Activated T-helper 1 cell treated with anti-CD3 and anti-CD28 coated beads, Interleukin-12 subunit alpha, Interleukin-12 subunit beta, Interleukin-2, Interleukin-4 antibody, amounts not matched to agents 30 ng/mL and 10 ng/mL and 1 ng/mL, durations not matched to agents 14 hours and 24 hours and 36 hours (primary cell): Measurements from ENCODE around the gene DNAJC22. TPM values are rescaled to one million over a fixed set of nuclear protein-coding genes. Genes with fewer than 3 reads are reported as not detected.
A peak's percentile ranks its signal among the peaks of the same experiment; 100 is the strongest.

Source experiments
- DNase-seq: peaks from one replicate; pipeline ENCODE4 v3.0.0; 2021; ENCODE audit warnings: low spot score
- H3K27ac Mint-ChIP-seq: one replicate; pipeline ENCODE4 v1.8.0; 2021; ENCODE audit warnings: mild to moderate bottlenecking, mixed read lengths
- H3K27me3 Mint-ChIP-seq: one replicate; pipeline ENCODE4 v1.8.0; 2022; ENCODE audit warnings: mild to moderate bottlenecking, moderate library complexity, mixed read lengths; ENCODE audit not compliant: insufficient read depth
- H3K36me3 Mint-ChIP-seq: one replicate; pipeline ENCODE4 v1.8.0; 2021; ENCODE audit warnings: low read depth, mixed read lengths
- H3K4me1 Mint-ChIP-seq: one replicate; pipeline ENCODE4 v1.8.0; 2021; ENCODE audit warnings: low read depth, mixed read lengths
- H3K4me3 Mint-ChIP-seq: one replicate; pipeline ENCODE4 v1.8.0; 2021; ENCODE audit warnings: mild to moderate bottlenecking, moderate library complexity, mixed read lengths
- H3K9me3 Mint-ChIP-seq: one replicate; pipeline ENCODE4 v1.8.0; 2021; ENCODE audit warnings: mixed read lengths
- intact Hi-C: fragments of 100-400 bp; cut with micrococcal nuclease; formaldehyde crosslinking; loops from one replicate; pipeline ENCODE4 v1.15.1; 2024
- total RNA-seq: library from RNA; stranded (reverse); gene quantifications from 2 replicates; pipeline ENCODE4 v1.2.3, GENCODE V29; 2022

DNAJC22 gene
- total RNA-seq, 1 donor from 2014 or later, result 0.16 TPM

DNA sequence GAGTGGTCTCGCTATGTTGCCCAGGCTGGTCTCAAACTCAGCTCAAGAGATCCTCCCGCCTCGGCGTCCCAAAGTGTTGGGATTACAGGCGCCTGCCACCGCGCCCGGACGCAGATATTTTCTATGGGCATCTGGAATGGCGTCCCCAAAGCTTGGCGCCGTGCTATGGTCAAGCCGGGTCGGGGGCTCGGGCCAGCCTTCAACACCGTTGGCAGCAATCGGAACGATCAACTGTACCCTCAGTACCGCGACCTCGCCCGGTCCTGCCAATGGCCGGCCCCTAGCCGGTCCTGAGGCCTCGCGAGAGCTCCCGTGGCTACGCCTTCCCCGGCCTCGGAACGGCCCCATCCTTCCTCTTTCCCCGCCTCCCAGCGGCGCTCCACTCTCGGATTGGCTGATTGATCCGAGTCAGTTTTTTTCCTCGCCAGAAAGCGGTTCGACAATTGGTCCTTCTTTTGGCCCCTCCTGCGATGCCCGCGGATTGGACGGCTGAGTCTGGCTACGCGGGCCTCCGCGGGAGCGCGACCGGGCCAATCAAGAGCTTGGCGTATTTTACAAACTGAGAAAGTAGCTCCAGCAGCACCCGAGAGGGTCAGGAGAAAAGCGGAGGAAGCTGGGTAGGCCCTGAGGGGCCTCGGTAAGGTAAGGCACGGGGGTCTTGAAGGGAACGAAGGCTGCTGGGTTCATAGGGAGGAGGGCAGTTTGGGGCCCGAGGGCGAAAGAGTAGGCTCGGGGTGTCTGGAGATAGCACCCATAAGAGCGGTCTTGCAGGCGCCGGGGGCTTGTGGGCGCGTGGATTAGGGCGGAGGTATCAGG, 23.8 kb upstream of the DNAJC22 start, which contains the start of gene TROAP:
Gene TROAP (plus strand): TSS at position 548 of the 816 bp plus-strand sequence. CDS start 354 bp downstream, outside the sequence.
- H3K36me3 Mint-ChIP-seq, result peaks cover 20% of the 10 kb centered on the region
- peaks cover 28% of the 10 kb centered on the region for H3K4me1 Mint-ChIP-seq
- peak within 1 kb of the TSS; percentile 96 for H3K4me3 Mint-ChIP-seq
- DNase-seq, result peak; percentile 97
- intact Hi-C loops, result loop anchor here (1.0 to 5.0 kb wide), 10 partner anchors 14 to 299 kb away; partner anchors contain the start of genes C1QL4, KMT2D, TUBA1A and TUBA1C
- peak within 1 kb of the TSS; percentile 94 for H3K27ac Mint-ChIP-seq
- peaks cover 4% of the 10 kb centered on the region for H3K27me3 Mint-ChIP-seq
- H3K9me3 Mint-ChIP-seq, result no peaks in the 10 kb centered on the region

DNA sequence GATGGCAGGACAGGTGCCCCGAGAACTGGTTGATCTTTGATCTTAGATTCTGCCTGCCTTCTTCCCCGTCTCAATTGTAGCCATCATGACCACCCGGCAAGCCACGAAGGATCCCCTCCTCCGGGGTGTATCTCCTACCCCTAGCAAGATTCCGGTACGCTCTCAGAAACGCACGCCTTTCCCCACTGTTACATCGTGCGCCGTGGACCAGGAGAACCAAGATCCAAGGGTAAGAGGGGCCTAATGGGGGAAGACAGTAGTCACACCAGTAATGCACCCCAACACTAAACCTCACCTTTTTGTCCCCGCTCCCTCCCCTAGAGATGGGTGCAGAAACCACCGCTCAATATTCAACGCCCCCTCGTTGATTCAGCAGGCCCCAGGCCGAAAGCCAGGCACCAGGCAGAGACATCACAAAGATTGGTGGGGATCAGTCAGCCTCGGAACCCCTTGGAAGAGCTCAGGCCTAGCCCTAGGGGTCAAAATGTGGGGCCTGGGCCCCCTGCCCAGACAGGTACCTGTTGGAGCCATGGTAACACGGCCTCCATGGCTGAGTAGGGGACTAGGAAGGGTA, 23.1 kb upstream of the DNAJC22 start:
- Mint-ChIP-seq H3K27me3 (peaks cover 4% of the 10 kb centered on the region), H3K27ac (peak overlapping the region; percentile 94), H3K4me1 (peaks cover 28% of the 10 kb centered on the region), H3K4me3 (peak overlapping the region; percentile 96), H3K9me3 (no peaks in the 10 kb centered on the region), H3K36me3 (peaks cover 23% of the 10 kb centered on the region)
- intact Hi-C loops, result loop anchor here (1.0 to 5.0 kb wide), 9 partner anchors 14 to 299 kb away; partner anchors contain the start of genes C1QL4, KMT2D, TUBA1A and TUBA1C
- no peak for DNase-seq

DNA sequence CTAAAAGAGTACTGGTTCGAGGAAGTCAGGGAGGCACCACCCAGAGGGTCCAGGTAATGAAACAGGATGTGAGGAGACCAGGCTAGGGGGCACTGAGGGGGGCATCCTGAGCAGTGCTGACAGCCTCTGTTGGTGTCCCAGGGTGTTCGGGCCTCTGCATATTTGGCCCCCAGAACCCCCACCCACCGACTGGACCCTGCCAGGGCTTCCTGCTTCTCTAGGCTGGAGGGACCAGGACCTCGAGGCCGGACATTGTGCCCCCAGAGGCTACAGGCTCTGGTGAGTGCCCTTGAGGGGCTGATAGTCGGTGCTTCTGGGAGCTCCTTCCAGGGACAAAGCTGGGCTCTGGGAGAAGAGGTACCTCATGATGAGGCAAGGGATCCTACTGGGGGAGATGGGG, 21.1 kb upstream of the DNAJC22 start:
- Mint-ChIP-seq H3K4me3 (no peak overlapping the region), H3K27me3 (no peaks in the 10 kb centered on the region), H3K27ac (no peak overlapping the region), H3K9me3 (no peaks in the 10 kb centered on the region), H3K4me1 (peaks cover 28% of the 10 kb centered on the region), H3K36me3 (peaks cover 28% of the 10 kb centered on the region)
- no peak for DNase-seq
- intact Hi-C loops, result no loop called here

DNA sequence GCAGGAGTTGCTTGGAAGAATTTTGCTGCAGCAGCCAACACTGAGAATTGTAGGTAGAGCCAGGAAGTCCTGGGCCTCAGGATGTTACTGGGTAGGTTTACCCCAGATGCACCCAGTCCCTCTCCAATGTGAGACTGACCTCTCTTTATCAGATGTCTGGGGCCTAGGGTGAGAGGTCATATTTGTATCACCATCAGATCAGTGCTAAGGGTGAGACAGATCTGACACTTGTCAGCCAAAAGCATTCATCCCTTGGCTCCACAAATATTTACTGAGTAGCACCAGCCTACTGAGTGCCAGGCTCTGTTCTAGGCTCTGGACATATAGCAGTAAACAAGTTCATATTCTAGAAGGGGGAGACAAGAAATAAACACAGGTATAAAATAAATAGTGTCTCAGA, 19.3 kb upstream of the DNAJC22 start:
- H3K4me3 Mint-ChIP-seq, result no peak overlapping the region
- H3K4me1 Mint-ChIP-seq, result peaks cover 18% of the 10 kb centered on the region
- intact Hi-C loops, result no loop called here
- H3K9me3 Mint-ChIP-seq, result no peaks in the 10 kb centered on the region
- peaks cover 3% of the 10 kb centered on the region for H3K27me3 Mint-ChIP-seq
- peaks cover 45% of the 10 kb centered on the region for H3K36me3 Mint-ChIP-seq
- no peak overlapping the region for H3K27ac Mint-ChIP-seq
- no peak for DNase-seq

DNA sequence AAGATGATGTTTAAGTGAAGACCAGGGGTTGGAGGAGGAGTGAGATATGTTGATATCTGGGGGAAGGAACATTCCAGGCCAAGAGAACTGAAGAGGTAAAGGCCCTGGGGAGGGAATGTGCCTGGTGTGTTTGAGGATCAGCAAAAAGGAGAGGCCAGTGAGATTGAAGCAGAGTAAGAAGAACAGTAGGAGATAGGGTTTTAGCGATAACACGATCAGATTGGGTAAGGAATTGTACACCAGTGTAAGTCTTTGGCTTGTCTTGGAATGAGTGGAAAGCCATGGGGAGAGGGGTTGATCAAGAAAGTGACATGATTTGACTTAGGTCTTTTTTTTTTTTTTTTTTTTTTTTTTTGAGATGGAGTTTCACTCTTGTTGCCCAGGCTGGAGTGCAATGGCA, 18.8 kb upstream of the DNAJC22 start:
- intact Hi-C loops, result no loop called here
- Mint-ChIP-seq H3K36me3 (peaks cover 45% of the 10 kb centered on the region), H3K27ac (no peak overlapping the region), H3K9me3 (no peaks in the 10 kb centered on the region), H3K4me3 (no peak overlapping the region), H3K4me1 (peaks cover 19% of the 10 kb centered on the region), H3K27me3 (peaks cover 7% of the 10 kb centered on the region)
- no peak for DNase-seq

GRCh38 chr12:49328816-49329215, 17.9 kb upstream of the DNAJC22 start:
- no peaks in the 10 kb centered on the region for H3K9me3 Mint-ChIP-seq
- peaks cover 11% of the 10 kb centered on the region for H3K27me3 Mint-ChIP-seq
- peaks cover 43% of the 10 kb centered on the region for H3K36me3 Mint-ChIP-seq
- intact Hi-C loops, result no loop called here
- no peak for DNase-seq
- H3K4me1 Mint-ChIP-seq, result peaks cover 13% of the 10 kb centered on the region
- H3K4me3 Mint-ChIP-seq, result no peak overlapping the region
- no peak overlapping the region for H3K27ac Mint-ChIP-seq

DNA sequence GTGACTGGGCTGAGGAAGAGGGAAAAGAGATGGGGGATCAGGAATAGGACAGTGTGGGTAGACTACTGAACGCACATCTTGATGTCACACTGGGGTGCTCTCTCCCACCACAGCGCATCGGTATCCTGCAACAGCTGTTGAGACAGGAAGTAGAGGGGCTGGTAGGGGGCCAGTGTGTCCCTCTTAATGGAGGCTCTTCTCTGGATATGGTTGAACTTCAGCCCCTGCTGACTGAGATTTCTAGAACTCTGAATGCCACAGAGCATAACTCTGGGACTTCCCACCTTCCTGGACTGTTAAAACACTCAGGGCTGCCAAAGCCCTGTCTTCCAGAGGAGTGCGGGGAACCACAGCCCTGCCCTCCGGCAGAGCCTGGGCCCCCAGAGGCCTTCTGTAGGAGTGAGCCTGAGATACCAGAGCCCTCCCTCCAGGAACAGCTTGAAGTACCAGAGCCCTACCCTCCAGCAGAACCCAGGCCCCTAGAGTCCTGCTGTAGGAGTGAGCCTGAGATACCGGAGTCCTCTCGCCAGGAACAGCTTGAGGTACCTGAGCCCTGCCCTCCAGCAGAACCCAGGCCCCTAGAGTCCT, 16.6 kb upstream of the DNAJC22 start:
- peaks cover 22% of the 10 kb centered on the region for H3K27me3 Mint-ChIP-seq
- H3K4me3 Mint-ChIP-seq, result no peak overlapping the region
- H3K4me1 Mint-ChIP-seq, result peaks cover 7% of the 10 kb centered on the region
- peaks cover 39% of the 10 kb centered on the region for H3K36me3 Mint-ChIP-seq
- no peaks in the 10 kb centered on the region for H3K9me3 Mint-ChIP-seq
- no peak for DNase-seq
- H3K27ac Mint-ChIP-seq, result no peak overlapping the region
- intact Hi-C loops, result no loop called here

DNA sequence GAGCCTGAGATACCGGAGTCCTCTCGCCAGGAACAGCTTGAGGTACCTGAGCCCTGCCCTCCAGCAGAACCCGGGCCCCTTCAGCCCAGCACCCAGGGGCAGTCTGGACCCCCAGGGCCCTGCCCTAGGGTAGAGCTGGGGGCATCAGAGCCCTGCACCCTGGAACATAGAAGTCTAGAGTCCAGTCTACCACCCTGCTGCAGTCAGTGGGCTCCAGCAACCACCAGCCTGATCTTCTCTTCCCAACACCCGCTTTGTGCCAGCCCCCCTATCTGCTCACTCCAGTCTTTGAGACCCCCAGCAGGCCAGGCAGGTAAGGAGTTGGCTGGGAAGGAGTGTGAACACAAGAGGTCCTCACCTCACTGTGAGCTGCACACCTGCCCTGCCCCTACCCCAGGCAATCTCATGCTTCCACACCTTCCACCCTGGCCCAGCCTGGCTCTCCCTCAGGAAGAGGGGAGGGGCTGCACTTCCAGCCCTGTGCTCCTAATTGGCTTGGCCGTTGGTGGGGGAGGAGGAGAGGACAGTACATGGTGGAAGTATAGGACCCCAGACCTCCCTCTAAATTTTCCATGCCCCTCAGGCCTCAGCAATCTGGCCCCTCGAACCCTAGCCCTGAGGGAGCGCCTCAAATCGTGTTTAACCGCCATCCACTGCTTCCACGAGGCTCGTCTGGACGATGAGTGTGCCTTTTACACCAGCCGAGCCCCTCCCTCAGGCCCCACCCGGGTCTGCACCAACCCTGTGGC, 15.9 kb upstream of the DNAJC22 start:
- peaks cover 28% of the 10 kb centered on the region for H3K27me3 Mint-ChIP-seq
- no peak for DNase-seq
- no peak overlapping the region for H3K27ac Mint-ChIP-seq
- peaks cover 35% of the 10 kb centered on the region for H3K36me3 Mint-ChIP-seq
- intact Hi-C loops, result no loop called here
- no peak overlapping the region for H3K4me3 Mint-ChIP-seq
- H3K9me3 Mint-ChIP-seq, result no peaks in the 10 kb centered on the region
- H3K4me1 Mint-ChIP-seq, result peaks cover 7% of the 10 kb centered on the region

- no peak for DNase-seq
- peaks cover 30% of the 10 kb centered on the region for H3K27me3 Mint-ChIP-seq
- peaks cover 7% of the 10 kb centered on the region for H3K4me1 Mint-ChIP-seq
- H3K4me3 Mint-ChIP-seq, result no peak overlapping the region
- H3K27ac Mint-ChIP-seq, result no peak overlapping the region
- H3K36me3 Mint-ChIP-seq, result peaks cover 33% of the 10 kb centered on the region
- intact Hi-C loops, result loop anchor here (2.0 kb wide), 1 partner anchor 15 kb away; the partner anchor contains the start of gene DNAJC22
- H3K9me3 Mint-ChIP-seq, result no peaks in the 10 kb centered on the region
Measured at GRCh38 chr12:49331380-49332222, 15.1 kb upstream of the DNAJC22 start.

- DNase-seq, result no peak
- H3K36me3 Mint-ChIP-seq, result peaks cover 29% of the 10 kb centered on the region
- H3K4me3 Mint-ChIP-seq, result no peak overlapping the region
- H3K9me3 Mint-ChIP-seq, result no peaks in the 10 kb centered on the region
- H3K27ac Mint-ChIP-seq, result no peak overlapping the region
- intact Hi-C loops, result loop anchor here (2.0 kb wide), 1 partner anchor 14 kb away; the partner anchor contains the start of gene DNAJC22
- H3K27me3 Mint-ChIP-seq, result peaks cover 37% of the 10 kb centered on the region
- H3K4me1 Mint-ChIP-seq, result peaks cover 11% of the 10 kb centered on the region
Measured at GRCh38 chr12:49332441-49332861, 14.2 kb upstream of the DNAJC22 start.

DNA sequence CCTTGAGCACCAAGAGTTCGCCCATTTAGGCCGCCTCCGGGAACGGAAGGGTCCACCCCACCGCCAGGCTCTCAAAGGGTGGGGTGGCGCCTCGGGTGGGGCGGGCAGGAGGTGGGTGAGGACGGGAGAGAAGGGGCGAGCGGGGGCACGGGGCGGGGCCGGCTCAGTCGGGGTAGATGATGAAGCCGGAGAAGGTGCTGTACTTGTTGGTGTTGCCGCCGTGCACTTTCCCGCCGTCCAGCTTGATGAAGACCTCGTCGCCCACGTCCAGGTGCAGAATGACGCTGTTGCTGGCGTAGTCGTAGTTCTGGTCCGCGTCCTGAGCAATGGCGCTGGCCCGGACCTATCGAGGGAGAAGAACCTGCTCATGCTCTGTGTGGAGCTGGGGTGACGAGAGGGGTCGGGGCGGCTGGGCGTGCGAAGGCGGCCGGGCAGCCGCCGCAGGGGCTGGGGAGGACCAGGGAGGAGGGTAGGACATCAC, 13.8 kb upstream of the DNAJC22 start:
- no peak for DNase-seq
- H3K4me3 Mint-ChIP-seq, result peak overlapping the region; percentile 29
- peaks cover 42% of the 10 kb centered on the region for H3K27me3 Mint-ChIP-seq
- no peaks in the 10 kb centered on the region for H3K9me3 Mint-ChIP-seq
- peaks cover 25% of the 10 kb centered on the region for H3K36me3 Mint-ChIP-seq
- H3K27ac Mint-ChIP-seq, result no peak overlapping the region
- intact Hi-C loops, result loop anchor here (2.0 kb wide), 1 partner anchor 14 kb away; the partner anchor contains the start of gene DNAJC22
- peaks cover 16% of the 10 kb centered on the region for H3K4me1 Mint-ChIP-seq
